Retinal pigment epithelial cell (primary cell): Measurements from ENCODE around the gene GRK2.

Experiments used
- DNase-seq: peaks from one replicate; pipeline ENCODE4 v3.0.0-alpha.2; 2010; ENCODE audit warnings: low read depth
- H3K4me3 ChIP-seq: 2 replicates; pipeline ENCODE4 v1.5.1; 2011; ENCODE audit warnings: mild to moderate bottlenecking, low read length, control low read depth, moderate library complexity
- CTCF ChIP-seq: conservative IDR thresholded peaks from 2 replicates; pipeline ENCODE4 v1.5.1; 2011; ENCODE audit warnings: low read depth, low read length, control low read depth, inconsistent platforms

Gene GRK2

DNA sequence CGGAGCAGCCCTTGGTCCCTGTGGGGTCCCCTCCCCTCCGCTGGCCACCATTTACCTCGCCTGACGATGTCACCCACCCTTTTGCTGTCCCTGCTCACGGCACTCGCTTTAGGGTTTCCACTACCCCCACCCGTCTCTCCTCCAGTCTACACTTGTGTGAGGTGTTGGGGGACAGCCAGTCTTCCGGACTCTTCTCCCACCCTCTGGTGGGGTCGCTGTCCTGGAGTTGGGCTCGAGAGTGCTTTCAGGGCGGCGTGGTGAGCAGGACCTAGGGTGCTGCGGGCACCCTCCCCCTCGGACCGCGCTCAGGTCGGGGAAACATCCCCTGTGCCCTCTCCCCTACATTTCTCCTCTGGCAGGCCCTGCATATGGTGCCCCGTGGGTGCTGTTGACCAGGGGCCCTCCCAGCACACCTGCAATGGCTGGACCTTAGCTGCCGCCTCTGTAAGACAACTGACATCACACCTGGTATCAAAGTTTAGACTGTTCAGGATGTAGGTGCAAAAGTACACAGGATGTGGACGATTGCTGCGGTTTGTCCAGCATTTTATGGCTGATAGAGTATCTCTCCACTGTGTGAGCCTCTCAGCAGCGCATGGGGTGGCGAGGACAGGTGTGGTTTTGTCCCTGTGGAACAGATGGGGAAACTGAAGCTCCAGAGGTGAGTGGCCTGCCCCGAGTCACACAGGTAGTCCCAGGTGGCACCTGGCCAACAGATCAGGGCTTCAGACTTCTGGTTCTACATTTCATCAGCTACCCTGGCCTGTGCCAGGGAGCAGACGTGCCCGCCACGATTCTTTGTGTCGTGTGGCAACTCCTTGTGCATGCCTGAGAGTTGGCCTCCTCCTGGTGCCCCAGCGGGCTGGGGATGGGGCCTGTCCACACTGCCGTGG lies 1.2 kb downstream of the GRK2 start:
- TF ChIP-seq CTCF = no peak
- peak overlapping the region; percentile 73 for H3K4me3 ChIP-seq
- DNase-seq = no peak

DNA sequence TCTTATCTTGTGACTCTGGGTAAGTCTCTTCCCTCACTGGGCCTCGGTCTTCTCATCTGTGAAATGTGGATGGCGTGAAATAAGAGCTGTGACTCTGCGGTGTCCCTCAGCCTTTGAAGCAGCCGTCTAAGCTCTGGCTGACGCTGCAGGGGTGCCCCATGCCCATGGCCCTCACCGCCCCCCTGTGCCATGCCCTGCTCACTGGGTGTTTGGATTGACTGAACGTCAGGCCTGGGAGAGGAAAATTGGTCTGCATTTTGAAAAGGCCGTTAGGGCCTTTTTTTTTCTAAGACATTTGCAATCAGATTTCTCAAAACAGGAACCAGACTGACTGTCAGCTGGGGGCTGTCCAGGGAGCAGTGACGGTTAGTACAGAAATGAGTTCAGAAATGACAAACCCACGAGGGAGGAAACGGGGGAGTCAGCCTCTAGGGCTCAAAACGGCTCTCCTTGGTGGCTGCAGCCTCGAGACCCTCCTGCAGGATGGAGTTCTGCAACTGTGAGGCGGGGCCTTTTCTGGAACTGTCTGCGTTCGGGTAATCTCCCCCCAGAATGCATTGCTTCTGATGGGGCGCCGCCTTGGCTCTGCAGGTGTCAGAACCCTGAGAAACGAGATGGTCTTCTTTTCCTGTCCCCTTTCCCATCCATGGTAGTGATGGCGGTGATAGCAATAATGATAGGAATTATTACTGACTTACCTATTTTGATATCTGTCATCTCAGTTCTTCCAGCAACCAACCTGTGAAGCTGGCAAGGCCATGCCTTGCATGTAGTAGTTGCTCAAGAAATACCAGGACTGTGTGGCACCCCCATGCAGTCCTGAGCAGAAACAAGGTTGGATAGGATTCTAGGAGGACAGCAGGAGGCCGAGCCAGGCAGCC lies 2.0 kb downstream of the GRK2 start:
- peak overlapping the region; percentile 73 for H3K4me3 ChIP-seq
- DNase-seq = no peak
- no peak for TF ChIP-seq CTCF

DNA sequence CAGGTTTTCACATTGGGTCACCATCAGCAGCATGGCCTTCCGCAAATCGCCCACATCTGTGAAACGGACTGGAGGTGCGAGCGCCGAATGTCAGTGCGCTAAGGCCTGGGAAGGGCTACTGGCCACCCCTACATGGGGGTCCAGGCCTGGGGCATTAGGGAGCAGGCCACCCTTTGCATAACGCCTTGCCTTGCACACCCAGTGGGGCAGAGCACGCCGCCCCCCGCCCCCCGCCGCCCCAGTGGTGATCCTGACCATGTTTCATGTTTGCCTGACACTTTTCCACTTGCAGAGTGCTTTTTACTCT lies 2.6 kb downstream of the GRK2 start:
- DNase-seq = no peak
- no peak for TF ChIP-seq CTCF
- H3K4me3 ChIP-seq = no peak overlapping the region

DNA sequence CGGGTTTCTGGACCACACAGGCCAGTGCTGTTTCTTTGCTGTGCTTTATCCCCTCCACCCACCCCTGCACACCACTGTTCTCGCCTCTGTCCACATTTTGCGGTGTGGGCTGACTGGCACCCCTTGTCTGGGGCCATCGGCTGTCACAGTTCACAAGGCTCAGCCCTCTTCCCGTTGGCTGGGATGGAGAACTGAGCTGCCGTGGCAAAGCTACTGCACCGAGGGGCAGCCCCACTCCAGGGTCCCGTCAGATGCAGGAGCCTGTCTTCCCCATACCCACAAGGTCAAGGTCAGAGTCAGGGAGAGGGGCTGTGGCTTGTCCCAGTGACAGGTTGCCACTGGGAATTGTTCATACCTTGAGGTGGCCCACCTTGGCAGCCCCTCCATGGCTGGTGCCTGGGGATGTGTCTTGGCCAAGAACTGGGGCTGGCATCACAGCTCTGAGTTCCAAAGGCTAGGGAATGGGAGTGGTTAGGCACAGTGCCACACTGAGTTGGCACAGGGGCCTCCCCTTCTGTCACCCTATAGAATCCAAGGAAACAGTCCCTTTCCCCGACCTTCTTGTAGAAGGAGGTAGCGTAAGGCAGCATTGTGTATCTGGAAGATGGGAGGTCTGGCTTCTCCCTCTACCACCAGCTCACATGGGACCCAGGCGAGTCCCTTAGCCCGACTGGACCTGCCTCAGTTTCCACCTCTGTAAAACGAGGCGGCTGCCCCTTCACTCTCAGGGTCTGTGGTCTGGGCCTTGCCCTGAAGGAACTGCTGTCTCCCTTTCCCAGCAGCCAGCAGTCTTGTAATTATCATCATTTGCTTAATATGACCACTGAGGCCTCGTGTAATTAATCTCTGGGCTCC lies 3.4 kb downstream of the GRK2 start:
- no peak overlapping the region for H3K4me3 ChIP-seq
- no peak for TF ChIP-seq CTCF
- DNase-seq = no peak

GRCh38 chr11:67270256-67271204 lies 4.3 kb downstream of the GRK2 start:
- H3K4me3 ChIP-seq = no peak overlapping the region
- DNase-seq = no peak
- no peak for TF ChIP-seq CTCF

DNA sequence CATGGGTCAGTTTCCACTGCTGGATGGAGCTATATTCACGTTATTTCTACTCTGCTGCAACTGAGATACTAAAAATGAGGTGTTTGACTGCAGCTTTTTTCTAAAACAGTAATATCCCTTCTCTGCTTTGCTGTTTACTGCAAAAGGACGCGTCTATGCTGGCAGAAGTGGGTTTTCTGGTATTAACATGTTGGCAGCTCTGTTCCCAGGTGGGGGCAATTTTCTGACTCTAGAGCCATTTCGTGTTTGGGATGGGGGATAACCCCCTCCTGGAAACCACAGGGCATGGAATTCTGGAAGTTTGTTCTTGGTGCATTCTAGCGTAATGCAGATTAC lies 4.9 kb downstream of the GRK2 start:
- no peak overlapping the region for H3K4me3 ChIP-seq
- no peak for DNase-seq
- TF ChIP-seq CTCF = no peak
